A549 (cell line): ENCODE results near the gene SLIT2.

ENCODE experiments used
- CTCF ChIP-seq: fragments of >200 bp; sonication (Bioruptor Twin); formaldehyde crosslinking; IDR thresholded peaks from 3 replicates; pipeline ENCODE4 v1.5.1; 2016
- MAFK ChIP-seq: fragments of 450-650 bp; IDR thresholded peaks from 2 replicates; pipeline ENCODE4 v1.6.1; 2014; ENCODE audit not compliant: partially characterized antibody

- TF ChIP-seq CTCF (no peak), MAFK (no peak)
Observed at GRCh38 chr4:20278195-20278594, 26.5 kb downstream of the SLIT2 start.
